Gastrocnemius medialis (tissue), 4 donors: ENCODE results near the gene PDE4D. TPM values are rescaled to one million over a fixed set of nuclear protein-coding genes. Genes with fewer than 3 reads are reported as not detected.

Experiments used
- ATAC-seq, 2 donors: fragments of 150-250 bp; one replicate each; pipeline ENCODE4 v1.9.1; 2016
- DNase-seq, 2 donors: peaks; one replicate each; pipeline ENCODE4 v3.0.0-alpha.2; 2019
- H3K27ac ChIP-seq, 4 donors: fragments of 200-600 bp; sonication (generic); 1 replicate in 1 of 4; 2 replicates in 3 of 4; pipeline ENCODE4 v1.5.1; 2016 to 2018; ENCODE audit warnings: mild to moderate bottlenecking in 2 of 4, moderate library complexity in 1 of 4
- H3K27me3 ChIP-seq, 3 donors: fragments of 200-600 bp; sonication (generic) in 2 of 3; 1 replicate in 1 of 3; 2 replicates in 2 of 3; pipeline versions ENCODE4 v1.5.1 to v1.6.0; 2016 to 2019; ENCODE audit warnings: mild to moderate bottlenecking in 1 of 3, moderate library complexity in 1 of 3
- H3K36me3 ChIP-seq, 2 donors: fragments of 200-600 bp; sonication (generic) in 1 of 2; one replicate each; pipeline ENCODE4 v1.5.1; 2017 to 2018
- H3K4me1 ChIP-seq, 2 donors: fragments of 200-600 bp; sonication (generic) in 1 of 2; one replicate each; pipeline ENCODE4 v1.5.1; 2016 to 2017; ENCODE audit warnings: mild to moderate bottlenecking in 2 of 2
- H3K4me3 ChIP-seq, 4 donors: fragments of 200-600 bp; sonication (generic) in 3 of 4; 1 replicate in 1 of 4; 2 replicates in 3 of 4; pipeline ENCODE4 v1.5.1; 2016 to 2019; ENCODE audit warnings: mild to moderate bottlenecking in 2 of 4
- H3K9me3 ChIP-seq, 3 donors: fragments of 200-600 bp; sonication (generic) in 2 of 3; 1 replicate in 1 of 3; 2 replicates in 2 of 3; pipeline ENCODE4 v1.5.1; 2016 to 2019
- CTCF ChIP-seq, 5 experiments: fragments of 450-650 bp in 3 of 5; fragments of 200-600 bp in 2 of 5; sonication (generic) in 2 of 5; IDR thresholded peaks in 4 of 5; conservative IDR thresholded peaks in 1 of 5; 1 replicate in 4 of 5; 2 replicates in 1 of 5; pipeline ENCODE4 v1.5.1; 2016 to 2019; ENCODE audit warnings: antibody characterized with exemption in 5 of 5, mild to moderate bottlenecking in 3 of 5, moderate library complexity in 3 of 5
- POLR2A ChIP-seq, 2 donors: fragments of 450-650 bp; IDR thresholded peaks; one replicate each; pipeline ENCODE4 v1.6.1; 2017; ENCODE audit warnings: antibody characterized with exemption in 2 of 2, mild to moderate bottlenecking in 2 of 2, moderate library complexity in 2 of 2
- in situ Hi-C, 4 donors: fragments of 200-750 bp; cut with MboI; loops; one replicate each; pipeline versions ENCODE4 v1.15.0 to v1.8.0; 2017; ENCODE audit warnings: low sequenced_read_pairs in 4 of 4
- intact Hi-C: fragments of 100-400 bp; cut with DNase I; formaldehyde crosslinking; loops from one replicate; pipeline ENCODE4 v1.15.1; 2023; ENCODE audit warnings: low total_unique reads
- total RNA-seq, 4 donors: library from RNA; depleted of rRNA; stranded (reverse); fragments of >200 nt; gene quantifications; one replicate each; pipeline versions ENCODE4 v1.1.0 to v1.2.3, GENCODE V29; 2016

Gene PDE4D
- total RNA-seq, 4 donors from 2014 or later, result 133 to 223 (median 185) TPM

- DNase-seq, result peak in 1 of 2 donors; percentile 40
- intact Hi-C loops, result loop anchor here (1.0 to 5.0 kb wide), 5 partner anchors 30 to 328 kb away; no protein-coding TSS in a partner anchor
Measured at GRCh38 chr5:59038798-59039295, 854.7 kb downstream of the PDE4D start.

GRCh38 chr5:59037941-59038797 lies 855.4 kb downstream of the PDE4D start:
- intact Hi-C loops (loop anchor here (2.0 to 5.0 kb wide), 4 partner anchors 31 to 329 kb away; no protein-coding TSS in a partner anchor), in situ Hi-C loops (loop anchor here (10.0 to 25.0 kb wide), 2 partner anchors 137 to 324 kb away; no protein-coding TSS in a partner anchor)
- Histone ChIP-seq H3K4me3 (peak overlapping the region; percentile 75 to 93 (median 79)), H3K4me1 (peaks cover 58 to 77% of the 10 kb centered on the region in 2 donors), H3K9me3 (no peaks in the 10 kb centered on the region), H3K36me3 (no peaks in the 10 kb centered on the region), H3K27ac (peak overlapping the region; percentile 83 to 93 (median 91)), H3K27me3 (no peaks in the 10 kb centered on the region)
- TF ChIP-seq POLR2A (IDR thresholded peaks at IDR 0.05), result peak in 1 of 2 donors; percentile 22
- TF ChIP-seq CTCF (IDR thresholded peaks at IDR 0.05 in 4 of 5, conservative IDR thresholded peaks at IDR 0.05 in 1 of 5), result no peak
- no peak for DNase-seq
- ATAC-seq, result no peak

More at GRCh38 chr5:59038798-59039295, 854.7 kb downstream of the PDE4D start:
- Histone ChIP-seq H3K9me3 (no peaks in the 10 kb centered on the region), H3K27me3 (no peaks in the 10 kb centered on the region), H3K27ac (peak overlapping the region; percentile 83 to 93 (median 91)), H3K4me3 (peak overlapping the region; percentile 75 to 93 (median 79)), H3K4me1 (peaks cover 54 to 74% of the 10 kb centered on the region in 2 donors), H3K36me3 (no peaks in the 10 kb centered on the region)
- in situ Hi-C loops, result loop anchor here (10.0 to 25.0 kb wide), 2 partner anchors 136 to 323 kb away; no protein-coding TSS in a partner anchor
- no peak for TF ChIP-seq CTCF (IDR thresholded peaks at IDR 0.05 in 4 of 5, conservative IDR thresholded peaks at IDR 0.05 in 1 of 5)
- TF ChIP-seq POLR2A (IDR thresholded peaks at IDR 0.05), result no peak
- ATAC-seq, result peak in 1 of 2 donors; percentile 15

- peaks cover 53 to 71% of the 10 kb centered on the region in 2 donors for H3K4me1 ChIP-seq
- intact Hi-C loops (loop anchor here (5.0 kb wide), 3 partner anchors 110 to 330 kb away; no protein-coding TSS in a partner anchor), in situ Hi-C loops (loop anchor here (10.0 to 25.0 kb wide), 2 partner anchors 137 to 325 kb away; no protein-coding TSS in a partner anchor)
- no peaks in the 10 kb centered on the region for H3K27me3 ChIP-seq
- DNase-seq (no peak), ATAC-seq (no peak)
- peak overlapping the region; percentile 75 to 93 (median 79) for H3K4me3 ChIP-seq
- TF ChIP-seq POLR2A (IDR thresholded peaks at IDR 0.05) (no peak), CTCF (IDR thresholded peaks at IDR 0.05 in 4 of 5, conservative IDR thresholded peaks at IDR 0.05 in 1 of 5) (no peak)
- peak overlapping the region; percentile 83 to 93 (median 91) for H3K27ac ChIP-seq
- no peaks in the 10 kb centered on the region for H3K36me3 ChIP-seq
- H3K9me3 ChIP-seq, result no peaks in the 10 kb centered on the region
Measured at GRCh38 chr5:59037453-59037852, 856.1 kb downstream of the PDE4D start.

DNA sequence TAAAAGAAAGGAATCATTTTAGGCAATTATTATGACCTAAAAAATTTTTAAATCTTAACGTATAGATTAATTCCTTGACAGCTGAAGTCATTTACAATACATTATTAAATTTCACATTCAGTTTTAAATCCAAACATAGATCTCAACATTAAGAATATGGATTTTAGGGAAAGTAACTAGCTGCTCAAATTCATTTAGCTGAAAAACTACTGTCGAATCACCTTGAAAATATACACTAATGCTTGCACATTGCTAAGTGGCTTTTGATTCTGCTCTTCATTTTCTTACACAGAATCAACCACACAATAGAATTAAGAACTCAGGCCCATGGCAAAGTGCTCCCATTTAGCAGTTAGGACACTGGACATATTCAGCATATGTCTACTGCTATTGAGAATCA lies 856.5 kb downstream of the PDE4D start:
- intact Hi-C loops, result loop anchor here (5.0 kb wide), 3 partner anchors 110 to 330 kb away; no protein-coding TSS in a partner anchor
- no peaks in the 10 kb centered on the region for H3K36me3 ChIP-seq
- ATAC-seq, result no peak
- peak overlapping the region; percentile 83 to 93 (median 91) for H3K27ac ChIP-seq
- in situ Hi-C loops, result loop anchor here (10.0 to 25.0 kb wide), 2 partner anchors 138 to 325 kb away; no protein-coding TSS in a partner anchor
- H3K9me3 ChIP-seq, result no peaks in the 10 kb centered on the region
- TF ChIP-seq POLR2A (IDR thresholded peaks at IDR 0.05), result no peak
- no peak for TF ChIP-seq CTCF (IDR thresholded peaks at IDR 0.05 in 4 of 5, conservative IDR thresholded peaks at IDR 0.05 in 1 of 5)
- DNase-seq, result no peak
- peaks cover 49 to 67% of the 10 kb centered on the region in 2 donors for H3K4me1 ChIP-seq
- H3K27me3 ChIP-seq, result no peaks in the 10 kb centered on the region
- H3K4me3 ChIP-seq, result peak overlapping the region; percentile 75 to 93 (median 79)
